ENCODE data around the gene ATP2B2. TPM values are rescaled to one million over a fixed set of nuclear protein-coding genes. Genes with fewer than 3 reads are reported as not detected.

Gene ATP2B2
- total RNA-seq, 1 experiment from 2014 or later = not detected

DNA sequence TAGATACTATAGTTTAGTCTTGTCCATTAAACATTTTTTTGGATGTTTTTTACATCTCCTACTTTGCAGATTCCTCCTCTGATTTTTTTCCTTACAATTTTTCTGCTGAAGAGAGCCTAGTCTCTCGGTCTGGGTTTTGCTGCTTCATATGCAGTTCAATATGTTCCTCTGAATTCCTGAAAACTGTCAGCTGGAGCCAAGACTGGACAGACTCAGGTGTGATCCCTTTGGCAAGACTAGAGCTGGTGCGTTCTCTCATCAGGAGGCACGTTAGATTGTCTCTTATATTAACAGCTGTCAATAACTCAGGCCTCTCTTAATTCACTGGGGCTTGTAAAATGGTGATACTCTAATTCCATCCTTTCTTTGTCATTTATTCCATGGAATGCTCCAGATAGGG, 199.2 kb downstream of the ATP2B2 start:
- CTCF ChIA-PET = interaction anchor here (1.5 kb wide), 1 partner anchor 42 kb away, joined by 3 read pairs; no protein-coding TSS in a partner anchor
- Mint-ChIP-seq H3K4me1 (ENCODE audit: low read depth, unreplicated experiment) (no peaks in the 10 kb centered on the region), H3K27me3 (ENCODE audit: insufficient read depth, unreplicated experiment) (no peaks in the 10 kb centered on the region), H3K9me3 (ENCODE audit: unreplicated experiment) (no peaks in the 10 kb centered on the region), H3K4me3 (ENCODE audit: unreplicated experiment) (no peak overlapping the region), H3K27ac (ENCODE audit: unreplicated experiment) (peak overlapping the region; percentile 17), H3K36me3 (ENCODE audit: insufficient read depth, unreplicated experiment) (peaks cover 100% of the 10 kb centered on the region)
- TF ChIP-seq, protein P1, sequence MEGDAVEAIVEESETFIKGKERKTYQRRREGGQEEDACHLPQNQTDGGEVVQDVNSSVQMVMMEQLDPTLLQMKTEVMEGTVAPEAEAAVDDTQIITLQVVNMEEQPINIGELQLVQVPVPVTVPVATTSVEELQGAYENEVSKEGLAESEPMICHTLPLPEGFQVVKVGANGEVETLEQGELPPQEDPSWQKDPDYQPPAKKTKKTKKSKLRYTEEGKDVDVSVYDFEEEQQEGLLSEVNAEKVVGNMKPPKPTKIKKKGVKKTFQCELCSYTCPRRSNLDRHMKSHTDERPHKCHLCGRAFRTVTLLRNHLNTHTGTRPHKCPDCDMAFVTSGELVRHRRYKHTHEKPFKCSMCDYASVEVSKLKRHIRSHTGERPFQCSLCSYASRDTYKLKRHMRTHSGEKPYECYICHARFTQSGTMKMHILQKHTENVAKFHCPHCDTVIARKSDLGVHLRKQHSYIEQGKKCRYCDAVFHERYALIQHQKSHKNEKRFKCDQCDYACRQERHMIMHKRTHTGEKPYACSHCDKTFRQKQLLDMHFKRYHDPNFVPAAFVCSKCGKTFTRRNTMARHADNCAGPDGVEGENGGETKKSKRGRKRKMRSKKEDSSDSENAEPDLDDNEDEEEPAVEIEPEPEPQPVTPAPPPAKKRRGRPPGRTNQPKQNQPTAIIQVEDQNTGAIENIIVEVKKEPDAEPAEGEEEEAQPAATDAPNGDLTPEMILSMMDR (IDR thresholded peaks at IDR 0.05; ENCODE audit: insufficient read depth in 1 of 2, low read depth in 1 of 2, low read length in 1 of 2, severe bottlenecking in 1 of 2, unreplicated experiment in 1 of 2) = no peak
- Histone ChIP-seq H3K27me3 (replicated peaks; ENCODE audit: control insufficient read depth, insufficient read depth, low read length) (no peaks in the 10 kb centered on the region), H3K9me3 (no peaks in the 10 kb centered on the region), H3K4me3 (ENCODE audit: low read depth, low read length) (no peak overlapping the region), H3K4me1 (no peaks in the 10 kb centered on the region), H3K36me3 (ENCODE audit: control insufficient read depth, insufficient read depth, low read length) (peaks cover 5% of the 10 kb centered on the region)
- POLR2A ChIA-PET = no interaction called here
- intact Hi-C loops (cut with micrococcal nuclease; ENCODE audit: unreplicated experiment) = no loop called here
- BruUV-seq (replicated peaks) = no TSS peak
- no peak for DNase-seq

DNA sequence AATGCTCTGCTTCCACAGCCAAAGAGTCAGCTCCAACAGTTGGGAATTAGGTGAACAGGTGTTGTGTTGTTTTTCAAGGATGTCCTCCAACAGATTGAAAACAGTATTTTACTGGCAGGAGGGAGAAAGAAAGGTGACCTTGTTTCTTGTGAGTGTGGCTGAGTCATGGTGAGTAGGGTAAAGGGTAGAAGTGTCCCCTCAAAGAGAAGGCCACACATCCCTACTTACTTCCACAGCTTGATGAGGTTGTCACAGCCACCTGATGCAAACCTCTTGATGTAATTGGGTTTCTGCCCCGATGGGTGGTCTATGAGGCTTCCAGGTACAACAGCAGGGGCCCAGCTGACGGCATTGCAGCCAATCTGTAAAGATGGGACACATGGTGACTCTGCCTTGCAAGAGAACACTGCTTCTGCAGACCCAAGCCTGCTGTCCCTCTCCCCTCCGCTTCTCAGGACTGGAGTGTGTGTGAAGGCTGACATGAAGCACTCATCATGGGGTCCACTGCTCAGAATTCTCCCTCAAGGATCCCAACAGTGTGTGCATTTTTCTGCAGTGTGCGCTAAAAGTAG, 200.0 kb downstream of the ATP2B2 start:
- H3K4me3 ChIP-seq (ENCODE audit: low read depth, low read length) = no peak overlapping the region
- no peaks in the 10 kb centered on the region for H3K4me1 Mint-ChIP-seq (ENCODE audit: low read depth, unreplicated experiment)
- H3K27ac Mint-ChIP-seq (ENCODE audit: unreplicated experiment) = no peak overlapping the region
- DNase-seq = no peak
- BruUV-seq (replicated peaks) = no TSS peak
- H3K4me3 Mint-ChIP-seq (ENCODE audit: unreplicated experiment) = no peak overlapping the region
- H3K9me3 Mint-ChIP-seq (ENCODE audit: unreplicated experiment) = no peaks in the 10 kb centered on the region
- no peaks in the 10 kb centered on the region for H3K4me1 ChIP-seq
- H3K27me3 ChIP-seq (replicated peaks; ENCODE audit: control insufficient read depth, insufficient read depth, low read length) = no peaks in the 10 kb centered on the region
- POLR2A ChIA-PET = no interaction called here
- H3K36me3 ChIP-seq (ENCODE audit: control insufficient read depth, insufficient read depth, low read length) = peaks cover 5% of the 10 kb centered on the region
- CTCF ChIA-PET = interaction anchor here (1.5 kb wide), 1 partner anchor 42 kb away, joined by 3 read pairs; no protein-coding TSS in a partner anchor
- no peaks in the 10 kb centered on the region for H3K27me3 Mint-ChIP-seq (ENCODE audit: insufficient read depth, unreplicated experiment)
- TF ChIP-seq, protein P1 (IDR thresholded peaks at IDR 0.05; ENCODE audit: insufficient read depth in 1 of 2, low read depth in 1 of 2, low read length in 1 of 2, severe bottlenecking in 1 of 2, unreplicated experiment in 1 of 2) = no peak
- no peaks in the 10 kb centered on the region for H3K9me3 ChIP-seq
- peaks cover 100% of the 10 kb centered on the region for H3K36me3 Mint-ChIP-seq (ENCODE audit: insufficient read depth, unreplicated experiment)
- intact Hi-C loops (cut with micrococcal nuclease; ENCODE audit: unreplicated experiment) = no loop called here

DNA sequence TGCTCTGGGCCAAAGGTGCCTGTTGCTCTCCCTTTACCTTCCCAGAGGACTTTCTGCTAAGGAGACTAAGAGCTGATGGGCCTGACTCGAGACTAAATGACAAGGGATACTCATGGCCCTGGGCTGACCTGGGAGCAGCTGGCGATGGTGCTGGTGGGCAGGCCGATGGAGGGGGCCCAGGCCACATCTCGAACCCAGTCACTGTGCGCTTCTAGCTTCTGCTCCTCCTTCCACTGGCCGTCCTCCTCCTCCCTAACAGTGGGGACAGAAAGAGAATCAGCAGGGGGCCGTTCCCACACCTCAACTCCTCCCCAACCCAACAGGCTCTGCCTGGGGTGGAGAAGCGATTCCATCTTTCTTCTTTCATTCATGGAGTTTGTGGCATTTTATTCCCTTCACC, 200.5 kb downstream of the ATP2B2 start:
- Histone ChIP-seq H3K4me3 (ENCODE audit: low read depth, low read length) (no peak overlapping the region), H3K4me1 (no peaks in the 10 kb centered on the region), H3K36me3 (ENCODE audit: control insufficient read depth, insufficient read depth, low read length) (peaks cover 5% of the 10 kb centered on the region), H3K9me3 (no peaks in the 10 kb centered on the region), H3K27me3 (replicated peaks; ENCODE audit: control insufficient read depth, insufficient read depth, low read length) (no peaks in the 10 kb centered on the region)
- no peaks in the 10 kb centered on the region for H3K9me3 Mint-ChIP-seq (ENCODE audit: unreplicated experiment)
- H3K27me3 Mint-ChIP-seq (ENCODE audit: insufficient read depth, unreplicated experiment) = no peaks in the 10 kb centered on the region
- POLR2A ChIA-PET = no interaction called here
- no peak overlapping the region for H3K4me3 Mint-ChIP-seq (ENCODE audit: unreplicated experiment)
- CTCF ChIA-PET = interaction anchor here (1.5 kb wide), 1 partner anchor 41 kb away, joined by 3 read pairs; no protein-coding TSS in a partner anchor
- TF ChIP-seq, protein P1 (IDR thresholded peaks at IDR 0.05; ENCODE audit: insufficient read depth in 1 of 2, low read depth in 1 of 2, low read length in 1 of 2, severe bottlenecking in 1 of 2, unreplicated experiment in 1 of 2) = no peak
- H3K36me3 Mint-ChIP-seq (ENCODE audit: insufficient read depth, unreplicated experiment) = peaks cover 97% of the 10 kb centered on the region
- H3K4me1 Mint-ChIP-seq (ENCODE audit: low read depth, unreplicated experiment) = no peaks in the 10 kb centered on the region
- no peak overlapping the region for H3K27ac Mint-ChIP-seq (ENCODE audit: unreplicated experiment)
- no TSS peak for BruUV-seq (replicated peaks)
- DNase-seq = no peak
- intact Hi-C loops (cut with micrococcal nuclease; ENCODE audit: unreplicated experiment) = no loop called here
